HG03095 (cell line): ENCODE measurements around the gene PPP1R1B.
"Not testable (repeated sequence)": the region's sequence is repeated elsewhere in the genome, so short reads cannot be mapped to it uniquely, and the experiment has no call there.

Experiments used
- ATAC-seq: cut with Tn5 transposase; IDR thresholded peaks from one replicate; pipeline ENCODE4 v1.9.1; 2021; ENCODE audit warnings: moderate library complexity; ENCODE audit not compliant: unreplicated experiment

Gene PPP1R1B

DNA sequence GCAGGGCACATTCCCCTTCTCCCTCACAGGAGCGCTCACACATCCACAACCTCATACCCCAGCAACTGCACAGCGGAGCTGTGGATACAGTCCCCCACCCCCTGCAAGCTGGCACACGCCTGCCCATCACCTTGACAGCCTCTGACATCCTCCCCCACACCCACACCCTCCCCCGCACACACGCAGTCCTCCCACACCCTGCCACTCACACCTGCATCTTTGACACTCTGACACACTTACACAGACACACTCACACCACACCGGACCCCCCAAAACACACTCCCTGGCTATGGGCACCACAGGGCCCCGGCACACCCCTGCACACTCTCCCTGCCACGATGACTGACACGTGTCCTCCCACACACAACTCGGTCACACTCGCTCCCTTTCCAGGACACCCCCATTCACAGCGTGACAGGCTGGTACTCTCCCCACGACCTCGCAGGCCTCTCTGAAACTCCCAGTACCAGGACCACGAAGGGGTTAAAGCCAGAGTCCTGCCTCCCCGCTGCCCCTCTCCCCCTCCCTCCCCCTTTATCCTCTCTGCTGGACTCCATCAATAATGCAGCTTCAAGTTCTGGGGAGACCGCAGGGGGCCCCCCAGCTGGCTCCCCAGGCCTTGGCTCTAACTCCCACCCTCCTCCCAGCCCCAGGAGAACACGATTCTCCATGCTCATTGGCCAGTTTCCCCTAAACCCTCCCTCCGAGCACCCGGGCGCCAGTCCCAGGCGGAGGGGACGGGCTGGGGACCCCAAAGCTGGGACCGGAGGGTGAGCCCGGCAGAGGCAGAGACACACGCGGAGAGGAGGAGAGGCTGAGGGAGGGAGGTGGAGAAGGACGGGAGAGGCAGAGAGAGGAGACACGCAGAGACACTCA lies at the start of gene PPP1R1B:
Gene PPP1R1B, plus strand, starts transcription at position 782 of the 876 bp plus-strand sequence. CDS start 441 bp downstream, outside the sequence.
- no peak for ATAC-seq

DNA sequence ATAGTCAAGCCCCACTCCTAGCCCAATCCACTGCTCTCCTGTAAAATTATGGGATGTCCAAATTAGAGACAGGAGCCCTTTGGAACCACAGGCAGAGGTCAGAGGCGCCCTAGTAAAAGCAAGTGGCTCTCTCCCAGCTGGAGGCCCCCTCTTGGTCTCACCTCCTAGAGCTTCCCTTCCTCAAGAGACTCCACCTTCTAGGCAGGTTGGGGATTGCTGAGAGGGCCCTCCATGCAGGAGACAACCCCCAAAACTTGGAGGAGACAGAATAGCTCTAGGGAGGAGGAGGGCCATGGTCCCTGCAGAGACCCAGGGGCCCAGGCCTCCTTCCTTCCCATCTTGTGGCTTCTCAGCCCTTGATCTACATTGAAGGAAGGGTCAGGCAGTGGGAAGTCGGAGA lies 48.5 kb upstream of the PPP1R1B start:
- no peak for ATAC-seq

GRCh38 chr17:39579318-39580081 lies 47.3 kb upstream of the PPP1R1B start:
- no peak for ATAC-seq

DNA sequence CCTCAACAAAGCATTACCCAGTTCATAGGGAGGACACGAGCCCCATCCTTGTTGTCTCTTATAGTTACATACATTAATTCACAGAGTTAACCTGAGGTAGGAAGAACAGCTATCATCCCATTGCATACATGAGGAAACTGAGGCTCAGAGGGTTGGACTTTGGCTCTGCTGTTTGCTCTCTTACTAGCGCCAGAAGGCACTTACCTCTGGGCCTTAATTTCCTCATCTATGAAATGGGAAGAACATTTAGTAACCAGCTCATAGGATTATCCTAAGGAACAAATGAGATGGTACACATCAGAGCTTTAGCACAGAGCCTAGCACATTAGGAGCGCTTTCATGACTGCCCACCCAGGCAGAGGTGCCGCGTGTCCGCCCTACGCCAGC lies 46.7 kb upstream of the PPP1R1B start:
- ATAC-seq: no peak

GRCh38 chr17:39581071-39581758 lies 45.5 kb upstream of the PPP1R1B start:
- ATAC-seq: no peak

GRCh38 chr17:39581759-39582085 lies 45.0 kb upstream of the PPP1R1B start:
- ATAC-seq: no peak

DNA sequence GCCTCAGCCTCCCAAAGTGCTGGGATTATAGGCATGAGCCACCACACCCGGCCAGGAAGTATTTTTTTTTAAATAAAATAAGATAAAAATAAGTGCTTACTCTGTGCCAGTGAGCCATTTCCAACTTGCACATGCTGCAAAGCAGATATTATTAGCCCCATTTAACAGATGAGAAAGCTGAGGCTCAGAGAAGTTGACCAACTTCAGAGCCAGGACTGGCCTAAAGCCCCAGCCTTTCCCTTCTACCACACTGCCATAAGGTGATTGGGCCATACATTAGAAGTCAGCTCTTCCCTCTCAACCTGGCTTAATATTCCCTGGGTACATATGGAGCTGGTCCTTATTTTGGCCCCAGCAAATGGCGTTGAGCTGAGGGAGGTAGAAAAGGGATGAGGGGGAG lies 44.1 kb upstream of the PPP1R1B start:
- no peak for ATAC-seq

- not testable (repeated sequence) for ATAC-seq
These were observed 36.6 kb upstream of the PPP1R1B start for GRCh38 chr17:39590180-39590579.

DNA sequence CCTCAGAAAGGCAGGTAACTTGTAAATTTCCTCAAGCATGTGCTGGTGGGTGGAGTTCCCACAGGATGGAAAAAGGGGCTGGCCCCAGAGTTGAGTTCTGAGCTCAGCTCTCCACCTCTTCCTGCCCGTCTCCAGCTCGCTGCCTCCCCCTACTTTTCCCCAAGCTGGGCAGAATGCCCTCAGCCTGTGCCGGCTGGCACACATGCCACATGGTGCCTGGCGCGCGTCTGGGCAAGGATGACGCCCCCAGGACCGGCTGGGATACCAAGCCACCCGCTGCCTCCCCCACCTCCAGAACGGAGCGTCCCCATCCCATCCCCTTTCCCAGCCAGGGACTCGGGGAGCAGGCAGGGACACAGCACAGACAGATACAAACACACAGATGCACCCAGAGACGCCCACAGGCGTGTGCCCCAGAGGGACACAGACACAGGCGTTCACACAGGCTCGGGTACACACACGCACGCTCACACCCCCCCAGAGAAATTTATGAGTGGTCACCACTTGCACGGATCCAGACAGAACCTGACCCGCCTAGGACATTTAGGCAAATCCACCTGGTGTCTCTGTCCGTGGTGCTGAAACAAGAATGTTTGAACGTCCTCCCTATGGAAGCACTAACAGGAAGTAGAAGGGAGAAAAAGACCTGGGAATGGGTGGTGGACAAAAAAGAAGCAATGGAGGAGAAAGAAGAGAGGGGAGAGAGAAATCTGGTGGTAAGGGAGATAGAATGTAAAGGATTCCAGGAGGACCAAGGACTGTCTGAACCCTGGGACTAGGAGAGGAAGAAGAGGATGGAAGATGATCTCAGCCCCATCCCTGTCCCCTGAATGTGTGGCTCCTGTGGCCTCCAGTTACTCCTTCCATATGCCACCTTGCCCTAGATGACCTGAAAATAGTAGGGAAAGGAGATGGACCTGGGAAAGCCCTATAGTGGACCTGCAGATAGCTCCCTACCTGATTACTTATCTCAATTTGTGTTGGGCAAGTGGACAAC lies 34.5 kb upstream of the PPP1R1B start:
- ATAC-seq: no peak

GRCh38 chr17:39593371-39593770 lies 33.4 kb upstream of the PPP1R1B start:
- no peak for ATAC-seq

DNA sequence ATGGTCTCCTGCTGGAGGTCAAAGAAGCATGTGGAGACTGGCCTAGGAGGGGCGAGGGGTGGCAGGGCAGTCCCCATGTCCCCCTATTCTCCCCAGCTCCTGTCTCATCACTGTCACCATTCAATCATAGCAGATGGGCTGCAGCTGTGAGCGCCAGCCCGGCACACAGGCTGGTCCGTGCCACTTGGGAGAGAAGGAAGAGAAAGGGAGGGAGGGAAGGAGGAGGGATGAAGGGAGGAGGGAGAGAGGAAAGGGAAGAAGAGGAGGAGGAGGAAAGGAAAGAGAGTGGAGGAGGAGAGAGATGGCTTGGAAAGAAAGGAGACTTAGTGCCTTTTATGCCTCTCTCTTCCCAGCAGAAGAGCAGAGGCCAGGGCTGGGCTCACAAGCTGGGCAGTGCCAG lies 31.5 kb upstream of the PPP1R1B start:
- no peak for ATAC-seq

DNA sequence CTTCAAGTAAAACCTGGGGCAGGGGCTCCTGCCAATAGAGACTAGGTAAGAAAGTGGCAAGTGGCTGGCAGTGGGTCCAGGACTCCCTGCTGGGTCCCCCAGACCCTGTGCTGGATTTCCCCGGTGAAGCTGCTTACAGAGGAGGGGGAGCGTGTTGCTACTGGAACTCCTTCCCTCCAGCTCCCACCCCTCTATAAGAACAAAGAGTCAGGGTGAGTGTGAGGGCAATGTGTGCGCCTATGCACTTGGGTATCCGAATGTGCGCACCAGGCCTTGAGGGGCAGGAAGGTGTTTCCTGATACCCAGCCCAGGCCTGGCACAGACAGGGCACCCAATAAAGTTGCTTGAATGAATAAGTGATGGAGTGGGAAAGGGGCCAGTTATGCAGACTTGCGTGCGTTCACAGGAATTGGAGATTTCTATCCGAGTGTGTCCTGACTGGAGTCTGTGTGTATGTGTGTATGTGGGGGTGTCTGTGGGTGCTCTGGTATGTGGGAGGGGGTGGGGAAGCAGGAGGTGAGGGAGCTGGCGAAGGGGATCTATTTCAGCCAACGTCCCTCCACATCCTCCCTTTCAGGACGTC lies 30.7 kb upstream of the PPP1R1B start:
- ATAC-seq: no peak

- ATAC-seq: no peak
These were observed 30.0 kb upstream of the PPP1R1B start for GRCh38 chr17:39596543-39597267.

- ATAC-seq: no peak
These were observed 29.2 kb upstream of the PPP1R1B start for GRCh38 chr17:39597372-39598046.

DNA sequence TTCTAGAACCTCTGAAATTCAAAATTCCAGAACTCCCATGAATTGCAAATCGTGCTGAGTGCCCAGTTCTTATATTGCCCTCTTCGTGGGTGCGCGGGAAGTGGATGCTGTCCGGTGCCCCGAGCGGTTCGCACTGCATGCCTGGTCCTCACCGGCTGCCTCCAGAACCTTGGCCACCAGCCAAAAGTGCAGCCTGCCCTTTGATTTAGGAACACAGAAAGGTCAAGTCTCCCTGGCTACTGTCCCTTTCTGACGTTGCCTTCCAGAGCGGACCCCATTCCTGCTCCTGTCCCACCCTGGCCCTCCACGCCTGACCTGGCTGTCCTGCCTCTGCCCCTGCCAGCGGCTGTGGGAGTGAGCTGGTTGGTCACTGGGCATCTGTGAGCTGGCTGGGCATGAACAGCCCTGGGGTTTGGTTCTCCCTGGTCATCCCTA lies 28.7 kb upstream of the PPP1R1B start:
- no peak for ATAC-seq

- ATAC-seq: no peak
These were observed 28.1 kb upstream of the PPP1R1B start for GRCh38 chr17:39598630-39599003.

- ATAC-seq: no peak
These were observed 27.6 kb upstream of the PPP1R1B start for GRCh38 chr17:39599004-39599664.

DNA sequence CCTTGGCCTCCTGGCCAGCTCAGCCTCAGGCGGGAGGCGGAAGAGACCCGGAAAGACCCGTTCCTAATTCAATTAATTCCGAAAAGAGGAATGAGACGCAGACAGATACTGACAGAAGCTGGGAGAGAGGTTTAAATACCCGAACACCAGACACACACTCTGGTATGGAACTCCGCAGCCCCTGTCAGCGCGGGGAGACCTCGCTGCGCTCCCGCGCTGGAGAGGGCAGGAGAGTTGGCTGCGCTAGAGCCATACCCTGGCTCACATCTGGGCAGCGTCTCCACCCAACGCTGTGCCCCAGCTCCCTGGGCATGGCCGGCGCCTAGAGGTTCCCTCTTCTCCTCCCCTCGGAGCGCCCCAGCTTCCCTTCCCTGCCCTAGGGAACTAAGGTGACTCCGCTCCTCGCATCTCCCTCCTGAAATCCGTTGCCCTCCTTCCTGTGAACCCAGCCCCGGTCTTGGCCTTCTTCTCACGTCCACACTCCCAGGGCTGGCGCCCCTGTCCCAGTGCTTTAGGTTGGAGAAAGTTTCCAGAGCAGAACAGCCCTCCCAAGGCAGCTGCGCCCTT lies 27.0 kb upstream of the PPP1R1B start:
- ATAC-seq: no peak
